ENCODE results near the gene SIX5.

Gene SIX5

DNA sequence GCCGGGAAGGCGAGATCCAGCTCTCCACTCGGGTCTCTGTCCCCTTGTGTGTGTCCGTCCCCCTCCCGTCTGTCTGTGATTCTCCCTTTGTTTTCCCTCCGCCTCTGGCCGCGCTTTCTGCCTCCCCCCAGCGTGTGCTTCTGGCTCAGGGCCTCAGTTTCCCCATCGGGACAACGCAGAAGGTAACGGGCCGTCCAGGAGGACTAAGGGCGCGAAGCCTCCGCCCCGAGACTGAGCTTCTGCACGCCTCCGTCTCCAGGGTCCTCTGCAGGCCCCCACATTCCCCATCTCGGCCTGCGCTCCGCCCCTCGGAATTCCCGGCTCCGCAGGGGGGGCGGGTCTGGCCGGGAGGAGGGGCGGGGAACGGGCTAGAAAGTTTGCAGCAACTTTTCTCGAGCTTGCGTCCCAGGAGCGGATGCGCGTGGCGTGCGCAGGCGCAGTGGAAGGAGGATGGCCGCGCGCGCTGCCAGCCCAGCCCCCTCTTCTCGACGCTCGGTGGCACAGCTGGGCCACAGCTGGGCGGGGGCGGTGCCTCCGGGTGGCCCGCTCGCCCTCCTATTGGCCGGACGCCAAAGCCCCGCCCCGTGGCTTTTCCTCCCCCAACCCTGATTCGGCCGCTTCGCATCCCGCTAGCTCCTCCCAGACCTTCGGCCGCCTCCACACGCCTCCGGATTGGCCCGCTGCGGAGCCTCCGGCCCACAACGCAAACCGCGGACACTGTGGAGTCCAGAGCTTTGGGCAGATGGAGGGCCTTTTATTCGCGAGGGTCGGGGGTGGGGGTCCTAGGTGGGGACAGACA is at the start of gene SIX5:
TSS of gene SIX5 (minus strand) at position 269 of the 799 bp plus-strand sequence. CDS start 408 bp downstream, outside the sequence.
- TF ChIP-seq, protein P1, sequence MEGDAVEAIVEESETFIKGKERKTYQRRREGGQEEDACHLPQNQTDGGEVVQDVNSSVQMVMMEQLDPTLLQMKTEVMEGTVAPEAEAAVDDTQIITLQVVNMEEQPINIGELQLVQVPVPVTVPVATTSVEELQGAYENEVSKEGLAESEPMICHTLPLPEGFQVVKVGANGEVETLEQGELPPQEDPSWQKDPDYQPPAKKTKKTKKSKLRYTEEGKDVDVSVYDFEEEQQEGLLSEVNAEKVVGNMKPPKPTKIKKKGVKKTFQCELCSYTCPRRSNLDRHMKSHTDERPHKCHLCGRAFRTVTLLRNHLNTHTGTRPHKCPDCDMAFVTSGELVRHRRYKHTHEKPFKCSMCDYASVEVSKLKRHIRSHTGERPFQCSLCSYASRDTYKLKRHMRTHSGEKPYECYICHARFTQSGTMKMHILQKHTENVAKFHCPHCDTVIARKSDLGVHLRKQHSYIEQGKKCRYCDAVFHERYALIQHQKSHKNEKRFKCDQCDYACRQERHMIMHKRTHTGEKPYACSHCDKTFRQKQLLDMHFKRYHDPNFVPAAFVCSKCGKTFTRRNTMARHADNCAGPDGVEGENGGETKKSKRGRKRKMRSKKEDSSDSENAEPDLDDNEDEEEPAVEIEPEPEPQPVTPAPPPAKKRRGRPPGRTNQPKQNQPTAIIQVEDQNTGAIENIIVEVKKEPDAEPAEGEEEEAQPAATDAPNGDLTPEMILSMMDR (IDR thresholded peaks at IDR 0.05), result no peak
- peak; percentile 98 for DNase-seq (ENCODE audit: low spot score)
- peak within 1 kb of the TSS; percentile 87 for H3K4me3 ChIP-seq
- peak within 1 kb of the TSS; percentile 93 to 98 for H3K27ac ChIP-seq

DNA sequence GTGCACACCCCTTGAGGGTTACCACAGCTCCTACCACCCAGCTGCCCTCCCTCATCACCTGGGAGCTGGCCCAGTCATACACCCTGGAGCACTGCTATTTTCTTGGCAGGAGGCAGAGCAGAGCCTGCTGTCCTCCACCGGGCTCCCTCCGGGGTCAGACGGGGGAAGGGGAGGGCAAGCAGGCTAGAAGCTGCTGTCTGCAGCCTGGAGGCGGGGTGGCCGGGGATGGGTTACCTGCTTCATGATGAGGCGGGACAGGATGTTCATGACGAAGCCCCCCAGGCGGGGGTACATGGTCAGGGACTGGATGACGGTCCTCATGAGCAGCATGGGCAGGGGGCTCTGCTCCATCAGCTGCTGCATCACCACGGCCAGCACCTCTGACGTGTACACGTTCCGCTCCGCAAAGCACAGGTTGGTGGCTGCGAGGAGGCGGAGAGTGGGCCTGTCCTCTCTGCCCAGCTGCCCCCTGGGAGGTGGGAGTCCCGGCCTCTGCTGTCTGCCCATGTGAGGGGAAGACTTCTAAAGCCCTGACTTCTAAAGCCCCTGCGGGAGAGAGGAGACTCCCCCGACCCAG is 48.8 kb upstream of the SIX5 start:
- Histone ChIP-seq H3K4me3 (no peak overlapping the region), H3K27ac (no peak overlapping the region)
- TF ChIP-seq, protein P1 (IDR thresholded peaks at IDR 0.05), result no peak
- no peak for DNase-seq (ENCODE audit: low spot score)

DNA sequence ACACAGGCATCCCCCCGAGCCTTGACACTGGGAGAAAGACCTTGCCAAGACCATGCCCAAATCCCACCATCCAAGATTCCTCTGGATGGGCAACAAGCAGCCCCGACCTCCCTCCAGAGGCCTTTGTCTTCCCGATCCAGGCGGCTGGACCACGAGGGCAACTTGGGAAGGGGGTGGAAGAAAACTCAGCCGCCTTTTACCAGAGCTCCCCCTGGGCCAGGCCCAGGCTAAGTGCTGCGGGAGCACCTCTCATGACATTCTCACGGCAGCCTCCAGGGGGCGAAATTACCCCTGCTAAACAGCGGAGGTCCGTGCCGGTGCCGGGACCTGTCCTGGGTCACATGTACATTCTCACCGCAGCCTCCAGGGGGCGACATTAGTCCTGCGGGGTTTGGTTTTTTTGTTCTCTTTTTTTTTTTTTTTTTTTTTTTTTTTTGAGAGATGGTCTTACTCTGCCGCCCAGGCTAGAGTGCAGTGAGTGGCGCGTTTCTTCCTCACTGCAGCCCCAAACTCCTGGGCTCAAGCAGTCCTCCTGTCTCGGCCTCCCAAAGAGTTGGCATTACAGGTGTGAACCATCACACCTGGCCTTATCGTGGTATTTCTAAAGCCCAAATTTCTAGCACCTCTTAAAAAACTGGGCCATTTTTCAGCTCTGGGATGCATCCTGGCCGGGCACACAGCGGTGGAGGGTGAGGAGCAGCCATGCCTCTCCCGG is 48.1 kb upstream of the SIX5 start:
- peak; percentile 92 for DNase-seq (ENCODE audit: low spot score)
- H3K4me3 ChIP-seq, result no peak overlapping the region
- H3K27ac ChIP-seq, result no peak overlapping the region
- TF ChIP-seq, protein P1 (IDR thresholded peaks at IDR 0.05), result peak; percentile 89

DNA sequence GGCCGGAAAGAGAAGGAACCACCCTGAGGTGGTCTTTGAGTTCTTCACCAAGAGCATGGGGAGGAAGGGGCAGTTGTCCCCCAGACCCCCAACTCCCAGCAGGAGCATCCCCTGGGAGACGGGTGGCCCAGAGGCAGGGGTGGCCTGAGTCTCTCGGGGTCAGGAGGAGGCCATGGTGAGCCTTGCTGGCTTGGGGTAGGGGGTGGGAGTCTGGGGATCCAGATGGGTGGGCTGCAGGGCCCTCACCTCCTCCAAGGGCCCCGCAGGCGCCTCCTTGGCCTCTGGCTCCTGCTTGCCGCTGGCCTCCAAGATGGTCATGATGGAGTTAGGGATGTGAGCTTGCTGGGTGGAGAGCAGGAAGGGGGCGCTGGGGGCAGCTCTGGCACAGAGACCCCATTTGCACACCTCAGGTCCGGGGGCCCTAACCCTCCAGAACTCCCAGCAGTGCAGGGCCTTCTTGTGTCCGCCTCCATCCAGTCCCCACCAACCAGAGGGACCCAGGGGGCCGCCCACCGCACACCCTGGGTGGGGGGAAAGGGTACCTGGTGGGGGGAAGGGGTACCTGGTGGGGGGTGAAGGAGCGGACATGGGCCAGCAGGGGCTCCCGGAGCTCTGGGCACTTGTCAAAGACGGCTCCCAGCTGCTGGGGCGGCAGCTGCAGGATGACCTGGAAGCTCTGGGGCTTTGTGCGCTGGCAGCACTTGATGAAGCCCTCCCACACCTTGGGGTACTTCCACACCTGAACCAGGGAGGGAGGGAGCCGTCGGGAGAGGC is 47.4 kb upstream of the SIX5 start:
- no peak for DNase-seq (ENCODE audit: low spot score)
- no peak overlapping the region for H3K27ac ChIP-seq
- H3K4me3 ChIP-seq, result no peak overlapping the region
- TF ChIP-seq, protein P1 (IDR thresholded peaks at IDR 0.05), result no peak

DNA sequence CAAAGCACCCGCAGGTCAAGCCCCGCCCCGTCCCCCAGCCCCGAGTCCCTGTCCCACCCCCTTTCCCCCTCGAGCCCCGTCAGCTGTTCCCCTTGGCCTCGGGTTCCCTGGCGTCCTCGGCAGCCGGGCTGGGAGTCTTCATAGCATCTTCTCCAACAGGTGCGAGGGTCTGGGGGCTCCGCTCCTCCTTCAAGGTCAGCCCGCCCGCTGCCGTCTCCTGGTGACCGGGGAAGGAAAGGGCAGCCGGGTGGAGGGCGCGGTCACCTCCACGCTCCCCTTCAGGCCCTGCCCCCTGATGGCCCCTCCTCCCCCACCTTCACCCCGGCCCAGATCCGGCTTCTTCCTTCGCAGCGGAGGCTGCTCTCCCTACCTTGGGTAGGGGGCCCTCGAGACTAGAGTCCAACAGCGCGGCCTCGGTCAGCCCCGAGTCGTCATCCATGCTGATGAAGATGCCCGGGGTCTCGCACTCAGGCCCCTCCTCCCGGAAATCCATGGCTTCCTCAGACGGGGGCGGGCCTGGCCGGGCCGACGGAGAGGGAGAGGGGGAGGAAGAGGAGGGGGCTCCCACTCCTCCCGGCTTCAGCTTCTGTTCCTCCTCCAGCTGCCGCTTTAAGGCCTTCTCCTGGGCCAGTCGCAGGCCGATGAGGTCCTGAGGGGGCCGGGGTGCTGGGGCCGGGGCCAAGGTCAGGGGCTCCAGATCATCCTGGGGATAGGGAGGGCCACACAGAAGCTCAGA is 46.6 kb upstream of the SIX5 start:
- TF ChIP-seq, protein P1 (IDR thresholded peaks at IDR 0.05), result no peak
- DNase-seq (ENCODE audit: low spot score), result no peak
- H3K4me3 ChIP-seq, result peak overlapping the region; percentile 66
- H3K27ac ChIP-seq, result no peak overlapping the region

DNA sequence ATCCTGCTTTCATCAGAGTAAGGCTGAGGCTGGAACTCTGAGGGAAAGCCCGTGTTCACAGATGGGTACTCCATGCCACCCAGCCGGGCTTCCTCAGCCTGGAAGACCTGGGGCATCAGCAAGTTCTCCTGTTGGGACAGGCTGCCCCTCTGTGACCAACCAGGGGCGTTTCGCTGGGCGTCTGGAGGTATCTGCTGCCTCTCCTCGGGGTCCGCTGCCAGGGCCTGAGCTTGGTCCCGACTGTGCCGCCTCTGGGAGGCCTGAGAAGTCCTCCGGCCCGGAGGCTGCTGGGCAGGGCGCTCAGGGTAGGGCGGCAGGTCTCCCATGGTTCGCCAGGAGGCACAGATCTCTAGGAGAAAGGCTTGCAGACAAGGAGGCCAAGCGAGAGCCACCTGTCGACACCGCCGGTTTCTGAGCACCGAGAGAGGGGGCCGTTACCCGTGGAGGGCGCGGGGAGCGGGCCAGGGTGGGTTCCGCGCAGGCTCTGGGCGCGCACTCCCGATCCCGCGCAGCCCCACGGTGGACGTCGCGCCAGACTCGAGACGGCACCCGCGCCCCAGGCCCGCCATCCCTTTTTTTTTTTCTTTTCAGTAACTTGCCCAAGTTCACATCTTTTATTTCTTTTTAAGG is 45.9 kb upstream of the SIX5 start, which contains the start of gene RSPH6A:
TSS of gene RSPH6A (minus strand) at position 458 of the 630 bp plus-strand sequence. CDS start at position 326, 132 bp downstream.
- TF ChIP-seq, protein P1 (IDR thresholded peaks at IDR 0.05), result no peak
- H3K4me3 ChIP-seq, result peak within 1 kb of the TSS; percentile 66
- H3K27ac ChIP-seq, result no peak within 1 kb of the TSS
- no peak for DNase-seq (ENCODE audit: low spot score)
